Measurements from ENCODE around the gene GRB14.
"Not testable (repeated sequence)": the region's sequence is repeated elsewhere in the genome, so short reads cannot be mapped to it uniquely, and the experiment has no call there.

GRB14 gene

DNA sequence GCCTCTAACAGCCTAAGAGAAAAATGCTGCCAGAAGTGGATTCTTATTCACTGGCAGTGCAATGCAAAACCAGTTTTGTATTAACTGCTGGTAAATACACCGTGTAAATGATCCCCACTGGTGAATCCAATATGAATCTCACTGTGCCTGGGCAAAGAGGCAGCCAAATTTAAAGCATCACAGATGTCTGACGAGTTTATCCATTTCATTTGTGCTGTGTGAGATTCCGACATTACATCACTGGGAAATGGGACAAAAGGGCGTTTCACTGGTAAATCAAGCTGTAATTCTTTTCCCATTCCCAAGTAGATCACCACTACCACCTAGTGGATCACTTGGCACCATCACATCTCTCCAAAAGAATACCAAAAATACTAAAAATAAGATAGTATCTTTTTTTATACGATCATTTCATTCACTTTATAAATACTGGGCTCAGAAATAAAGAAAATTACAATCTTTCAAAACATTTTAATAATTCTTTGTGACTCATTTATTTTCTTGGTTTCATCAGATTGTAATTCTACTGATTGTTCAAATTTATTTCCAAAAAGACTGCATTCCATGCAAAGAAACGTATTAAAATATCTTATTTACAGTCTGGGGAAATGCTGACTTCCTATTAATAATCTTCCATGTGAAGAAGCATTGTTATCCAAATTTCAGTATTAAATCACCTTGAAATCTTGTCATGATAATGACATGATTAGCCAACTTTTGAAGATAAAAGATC lies 125.6 kb downstream of the GRB14 start:
- DNase-seq (ENCODE audit: low read depth), result no peak

DNA sequence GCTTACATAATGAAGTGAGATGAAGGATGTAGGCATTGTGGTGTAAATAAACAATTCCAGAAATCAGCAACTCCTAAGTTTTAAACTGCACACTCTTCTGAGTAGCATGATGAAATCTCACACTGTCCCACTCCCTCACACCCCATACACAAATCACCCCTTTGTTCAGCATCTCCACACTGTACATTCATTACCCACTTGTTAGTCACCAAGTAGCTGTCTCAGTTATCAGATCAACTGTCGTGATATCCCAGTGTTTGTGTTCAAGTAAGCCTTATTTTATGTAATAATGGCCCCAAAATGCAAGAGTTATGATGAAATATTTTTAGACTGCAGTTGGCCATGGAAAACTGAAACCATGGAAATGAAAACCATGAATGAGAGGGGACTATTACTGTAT lies 135.7 kb downstream of the GRB14 start:
- no peak for DNase-seq (ENCODE audit: low read depth)

DNA sequence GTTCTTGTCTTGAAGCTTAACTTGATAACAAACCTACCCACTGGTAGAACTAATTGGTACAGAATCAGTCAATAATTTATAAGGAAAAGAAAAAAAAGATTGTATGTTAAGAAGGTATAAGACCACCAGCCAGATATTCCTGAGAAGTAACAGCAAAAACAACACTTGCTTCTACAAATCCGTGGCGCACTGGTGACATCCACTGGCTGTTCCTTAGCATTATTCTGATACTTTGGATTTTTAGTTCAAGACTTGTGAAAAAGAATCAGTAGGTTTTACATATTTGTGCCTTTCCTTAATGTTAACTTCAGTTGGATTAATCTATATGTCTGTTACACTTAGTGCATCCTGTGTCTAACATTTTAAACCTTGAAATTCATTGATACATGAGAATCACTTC lies 141.8 kb downstream of the GRB14 start:
- DNase-seq (ENCODE audit: low read depth), result no peak

DNA sequence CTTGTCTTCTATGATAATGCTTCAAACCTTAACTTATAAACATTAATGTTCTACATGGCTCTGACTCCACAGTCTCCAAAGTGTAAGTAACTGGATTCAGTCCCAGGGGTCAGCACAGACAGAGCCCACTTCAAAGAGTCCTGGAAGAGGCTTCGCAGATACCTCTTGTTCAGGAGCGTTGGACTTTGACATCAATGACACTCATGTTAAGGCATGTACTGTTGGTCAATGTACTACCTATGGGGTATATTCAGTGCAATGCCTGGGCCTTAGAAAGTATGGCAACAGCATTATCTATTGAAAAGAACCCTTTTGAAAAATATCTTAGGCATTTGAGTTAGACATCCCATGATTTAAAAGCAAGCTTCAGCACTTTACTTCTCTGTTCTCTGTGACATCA lies 143.1 kb downstream of the GRB14 start:
- DNase-seq (ENCODE audit: low read depth), result no peak

DNA sequence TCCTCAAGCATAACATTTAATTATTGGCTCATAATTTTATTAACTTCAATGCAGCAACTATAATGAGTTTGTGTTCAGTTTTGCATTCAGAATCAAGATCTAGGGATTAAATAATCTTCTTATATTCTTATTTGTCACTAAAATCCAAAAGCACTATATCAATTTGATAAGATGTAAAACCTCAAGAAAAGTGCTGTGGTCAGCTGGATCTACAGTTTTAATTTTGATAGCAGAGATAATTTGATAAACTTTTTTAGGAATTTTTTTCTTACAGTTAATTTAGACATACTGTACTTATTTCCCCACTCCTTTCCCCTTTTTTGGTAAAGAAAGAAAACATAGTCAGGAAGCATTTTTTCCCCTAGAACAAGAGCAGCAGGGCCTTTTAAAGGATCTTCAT lies 146.4 kb downstream of the GRB14 start:
- DNase-seq (ENCODE audit: low read depth), result no peak

DNA sequence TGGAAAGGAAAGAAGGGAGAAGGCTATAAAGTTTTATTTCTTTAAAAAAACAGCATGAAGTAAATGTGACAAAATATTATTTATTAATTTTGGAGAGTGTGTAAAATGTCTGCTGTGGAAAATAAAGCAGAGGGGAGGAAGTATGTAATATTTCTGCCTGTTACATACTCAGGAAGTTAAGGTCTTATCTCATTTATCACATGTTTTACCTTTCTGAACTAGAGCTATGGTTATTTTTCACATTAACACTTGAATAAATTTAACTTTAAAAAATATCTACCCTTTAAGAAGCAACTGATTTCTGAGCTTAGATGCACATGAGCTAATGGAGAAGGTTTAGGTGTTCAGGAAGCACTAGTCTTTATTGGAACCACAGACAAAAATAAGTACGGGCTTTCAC lies 148.3 kb downstream of the GRB14 start:
- no peak for DNase-seq (ENCODE audit: low read depth)

DNA sequence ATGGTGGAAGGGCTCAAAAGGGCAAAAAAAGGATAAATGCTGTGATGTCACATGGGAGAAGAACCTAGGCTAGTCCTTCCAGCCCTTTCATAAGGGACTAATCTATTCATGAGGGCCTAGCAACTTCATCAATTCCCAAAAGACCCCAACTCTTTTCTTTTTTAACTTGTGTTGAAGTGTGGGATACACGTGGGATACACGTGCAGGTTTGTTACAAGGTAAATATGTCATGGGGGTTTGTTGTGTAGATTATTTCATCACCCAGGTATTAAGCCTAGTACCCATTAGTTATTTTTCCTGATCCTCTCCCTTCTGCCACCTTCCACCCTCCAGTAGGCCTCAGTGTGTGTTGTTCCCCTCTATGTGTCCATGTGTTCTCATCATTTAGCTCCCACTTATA lies 156.2 kb downstream of the GRB14 start:
- DNase-seq (ENCODE audit: low read depth), result not testable (repeated sequence)

DNA sequence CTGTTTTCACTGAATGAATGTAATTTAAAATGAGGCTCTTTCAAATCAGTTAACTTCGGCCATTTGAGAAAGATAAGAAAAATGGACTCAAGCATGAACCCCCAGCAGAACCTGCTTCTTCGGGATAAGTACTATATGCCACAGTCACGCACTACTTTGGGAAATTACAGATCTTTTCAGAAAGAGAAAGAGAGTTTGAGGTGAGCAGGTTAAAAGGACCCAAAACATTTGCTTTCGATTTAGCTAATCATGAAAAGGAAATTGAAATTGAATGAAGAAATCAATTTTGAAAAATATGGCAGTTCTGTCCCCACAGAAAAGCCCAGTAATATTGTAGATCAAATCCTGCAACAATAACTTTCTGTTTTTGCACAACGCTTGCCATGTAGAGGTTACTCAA lies 156.9 kb downstream of the GRB14 start:
- no peak for DNase-seq (ENCODE audit: low read depth)

DNA sequence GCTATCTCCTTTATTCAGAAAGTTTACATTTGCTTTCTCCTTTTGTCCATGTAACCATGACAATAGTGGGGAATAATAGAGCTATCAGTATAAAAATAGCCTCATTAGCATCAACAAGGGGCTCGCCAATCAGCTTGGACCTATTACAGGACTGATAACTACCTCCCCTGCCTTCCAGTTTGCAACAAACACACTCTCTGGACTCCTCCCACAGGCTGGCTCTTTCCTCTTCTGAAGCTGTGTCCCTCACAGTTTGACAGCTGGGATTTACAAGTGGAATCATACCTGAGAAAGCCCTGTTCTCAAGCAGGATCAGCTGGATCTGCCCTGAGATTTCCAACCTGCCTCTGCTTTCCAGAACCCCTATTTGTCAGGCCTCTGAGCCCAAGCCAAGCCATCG lies 162.5 kb downstream of the GRB14 start:
- DNase-seq (ENCODE audit: low read depth), result no peak

DNA sequence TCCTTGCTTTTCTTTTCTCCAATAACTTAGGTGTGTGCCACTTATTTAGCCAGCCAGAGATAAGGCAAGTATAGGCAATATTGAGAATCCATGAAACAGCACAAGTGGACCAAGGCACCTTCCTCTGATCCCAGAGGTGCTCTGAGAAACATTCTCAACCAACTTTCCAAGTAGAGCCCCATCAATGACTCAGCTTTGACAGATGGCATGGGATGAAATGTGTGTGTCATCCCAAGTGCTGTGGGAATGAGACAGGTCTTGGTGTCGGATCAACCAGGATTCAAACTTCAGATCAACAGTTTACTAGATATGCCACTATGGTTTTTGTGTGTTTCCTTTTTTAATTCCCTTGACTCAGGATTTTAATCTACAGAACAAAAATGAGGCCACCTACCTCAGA lies 164.0 kb downstream of the GRB14 start:
- no peak for DNase-seq (ENCODE audit: low read depth)

DNA sequence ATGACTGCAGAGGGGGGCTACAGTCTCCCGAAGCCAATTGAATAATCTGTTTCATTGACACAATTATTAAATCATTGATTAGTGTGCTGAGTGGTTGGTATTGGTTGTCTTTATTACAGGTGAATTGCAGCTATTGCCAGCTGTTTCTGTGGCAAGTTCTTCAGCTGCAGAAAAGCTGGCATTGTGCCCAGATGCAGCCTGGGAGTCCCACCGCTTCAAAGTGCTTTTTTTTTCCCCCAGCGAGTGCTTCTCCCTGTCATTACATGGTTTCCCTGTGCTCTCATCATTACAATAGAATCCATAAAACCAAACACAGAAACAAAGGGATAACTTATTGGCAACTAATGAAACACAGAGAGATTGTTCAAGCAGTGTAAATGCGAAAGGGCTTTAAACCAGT lies 164.7 kb downstream of the GRB14 start:
- DNase-seq (ENCODE audit: low read depth), result no peak

DNA sequence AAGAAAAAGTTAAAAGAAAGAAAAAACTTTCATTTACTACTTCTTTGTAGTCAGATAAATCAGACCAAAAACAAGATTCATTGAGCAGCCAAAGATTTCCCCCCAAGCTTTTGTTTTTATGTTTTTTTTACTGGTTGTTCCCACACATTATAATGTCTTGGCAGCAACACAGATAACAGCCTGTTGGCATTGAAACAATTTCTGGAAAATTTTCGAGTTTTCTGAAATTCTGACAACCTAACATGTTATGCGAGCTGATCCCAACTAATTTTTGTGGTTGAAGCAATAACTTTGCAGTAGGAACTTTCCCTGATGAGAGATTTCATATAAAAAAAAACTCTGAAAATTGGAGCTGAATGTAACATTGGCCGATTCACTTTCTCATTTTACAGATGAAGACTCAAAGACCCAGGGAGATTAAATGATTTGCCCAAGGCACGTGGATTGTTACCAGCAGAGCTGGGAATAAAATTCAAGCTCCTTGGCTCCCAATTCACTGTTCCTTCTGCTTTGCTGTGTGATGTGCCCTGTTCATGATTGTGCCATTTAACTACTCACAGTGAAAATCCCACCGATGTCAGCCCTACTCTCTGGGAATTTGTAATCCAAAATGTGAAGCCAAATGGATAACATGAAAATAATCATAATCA lies 167.5 kb downstream of the GRB14 start:
- DNase-seq (ENCODE audit: low read depth), result no peak

DNA sequence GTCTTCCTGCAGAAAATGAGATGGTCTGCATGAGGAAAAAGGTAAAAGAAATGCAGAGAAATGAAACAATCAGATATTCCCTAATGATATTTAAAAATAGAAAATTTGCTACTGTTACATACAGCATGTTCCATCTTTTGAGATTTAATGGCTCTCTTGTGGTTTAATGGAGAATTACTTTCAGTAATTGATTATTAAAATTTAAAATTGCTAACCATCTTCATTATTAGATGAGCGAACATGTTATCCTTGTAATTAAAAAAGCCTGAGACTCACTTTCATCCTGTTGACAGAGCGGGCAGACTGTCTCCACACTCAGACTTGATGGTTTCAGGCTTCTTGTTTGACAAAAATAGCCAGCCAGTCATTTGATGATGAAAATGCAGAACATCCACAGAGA lies 171.0 kb downstream of the GRB14 start:
- DNase-seq (ENCODE audit: low read depth), result no peak

DNA sequence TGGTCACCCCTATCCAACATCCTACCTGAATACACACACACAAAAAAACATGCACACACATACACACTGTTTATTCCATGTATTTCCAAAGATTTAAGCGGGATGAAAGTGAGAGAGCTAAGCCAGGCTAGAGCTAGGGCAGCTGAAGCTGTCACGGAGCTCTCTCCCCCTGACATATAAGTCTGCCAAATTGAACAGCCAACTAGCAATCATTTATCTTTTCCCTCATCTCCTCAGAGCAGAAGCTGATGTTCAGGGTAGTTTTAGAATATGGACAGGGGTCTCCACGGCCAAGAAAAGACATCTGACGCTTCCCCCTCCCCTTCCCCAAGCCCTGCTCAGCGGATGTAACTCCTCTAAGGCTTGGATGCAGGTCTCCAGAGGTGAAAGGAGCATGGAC lies 171.6 kb downstream of the GRB14 start:
- no peak for DNase-seq (ENCODE audit: low read depth)

DNA sequence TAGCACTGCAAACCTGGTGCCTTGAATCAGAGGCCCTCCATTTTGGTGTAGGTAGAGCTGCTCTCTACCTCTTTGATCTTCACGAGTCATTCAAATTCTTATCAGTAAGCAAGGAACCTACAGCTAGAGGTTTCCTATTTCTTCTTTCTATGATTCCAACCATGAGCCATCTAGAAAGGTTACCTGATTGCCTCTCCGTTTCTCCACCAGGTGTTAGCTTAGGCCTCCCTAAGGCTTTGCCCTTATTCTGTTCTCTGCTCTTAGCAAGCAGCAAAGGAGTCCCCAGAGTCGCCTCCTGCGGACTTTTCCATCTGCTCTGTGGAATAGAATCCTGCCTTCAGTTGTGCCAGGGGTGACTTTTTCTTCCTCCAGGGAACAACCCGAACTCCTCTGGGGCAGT lies 173.6 kb downstream of the GRB14 start:
- DNase-seq (ENCODE audit: low read depth), result no peak
